H1 (cell line): ENCODE data around the gene ANAPC16. TPM values are rescaled to one million over a fixed set of nuclear protein-coding genes. Genes with fewer than 3 reads are reported as not detected.

Experiments used
- CTCF ChIA-PET: fragments of 300-600 bp; sonication (Branson Sonifier 250); formaldehyde crosslinking; loops from one replicate; lab custom pipeline; 2021; ENCODE audit not compliant: partially characterized antibody; lab: Charles Lee
- POLR2A ChIA-PET: fragments of 300-600 bp; sonication (Branson Sonifier 250); formaldehyde crosslinking; loops from one replicate; lab custom pipeline; 2021; ENCODE audit warnings: inconsistent platforms; ENCODE audit not compliant: partially characterized antibody; lab: Charles Lee
- DNase-seq, 2 experiments: peaks; one replicate each; pipeline versions ENCODE4 v3.0.0 to v3.0.0-alpha.2; 2010 to 2022; ENCODE audit warnings: low spot score in 2 of 2, low read depth in 1 of 2, mixed read lengths in 1 of 2
- FAIRE-seq: peaks from 2 replicates; lab custom pipeline; 2011; peaks lifted over from hg19 to GRCh38; lab: Jason Lieb, UNC
- H2AFZ ChIP-seq: 2 replicates; pipeline ENCODE4 v1.8.1; 2012; ENCODE audit warnings: low read length, inconsistent platforms
- H2AK5ac ChIP-seq: 2 replicates; pipeline ENCODE4 v1.6.1; 2013; ENCODE audit warnings: low read depth, low read length
- H2BK120ac ChIP-seq: replicated peaks from 2 replicates; pipeline ENCODE3; 2013; ENCODE audit warnings: low read depth, low read length, inconsistent platforms
- H2BK12ac ChIP-seq: 2 replicates; pipeline ENCODE4 v1.6.1; 2013; ENCODE audit warnings: low read depth, low read length
- H2BK15ac ChIP-seq: 2 replicates; pipeline ENCODE4 v1.6.1; 2013; ENCODE audit warnings: low read length
- H2BK20ac ChIP-seq: 2 replicates; pipeline ENCODE4 v1.6.1; 2013; ENCODE audit warnings: low read length
- H2BK5ac ChIP-seq: 2 replicates; pipeline ENCODE4 v1.6.1; 2013; ENCODE audit warnings: low read depth, low read length
- H3K14ac ChIP-seq: 2 replicates; pipeline ENCODE4 v1.6.1; 2013; ENCODE audit warnings: inconsistent platforms; ENCODE audit not compliant: insufficient read length
- H3K18ac ChIP-seq: 2 replicates; pipeline ENCODE4 v1.6.1; 2013; ENCODE audit warnings: low read length; ENCODE audit errors: extremely low read depth
- H3K23ac ChIP-seq: 2 replicates; pipeline ENCODE4 v1.6.1; 2013; ENCODE audit warnings: inconsistent platforms; ENCODE audit not compliant: insufficient read length
- H3K23me2 ChIP-seq: 2 replicates; pipeline ENCODE4 v1.6.1; 2013; ENCODE audit warnings: low read depth, low read length
- H3K27ac ChIP-seq: 2 replicates; pipeline ENCODE4 v1.6.1; 2011; ENCODE audit warnings: low read depth, low read length, inconsistent platforms
- H3K27me3 ChIP-seq, 4 experiments: replicated peaks in 1 of 4; 1 replicate in 1 of 4; 2 replicates in 3 of 4; pipeline versions ENCODE4 v1.6.1 to v1.8.1; 2011 to 2013; ENCODE audit warnings: low read length in 3 of 4, mild to moderate bottlenecking in 3 of 4, inconsistent platforms in 2 of 4, mixed read lengths in 2 of 4, moderate library complexity in 1 of 4; ENCODE audit not compliant: control insufficient read depth in 3 of 4, insufficient read depth in 3 of 4; ENCODE audit errors: extremely low read depth in 1 of 4
- H3K36me3 ChIP-seq, 4 experiments: 2 replicates each; pipeline versions ENCODE4 v1.6.1 to v1.8.1; 2011 to 2013; ENCODE audit warnings: mild to moderate bottlenecking in 4 of 4, low read length in 3 of 4, moderate library complexity in 2 of 4, control low read depth in 1 of 4, inconsistent platforms in 1 of 4; ENCODE audit not compliant: insufficient read depth in 4 of 4, control insufficient read depth in 2 of 4
- H3K4ac ChIP-seq: replicated peaks from 2 replicates; pipeline ENCODE3; 2013; ENCODE audit warnings: low read length, low read depth, mixed read lengths, inconsistent platforms; ENCODE audit not compliant: insufficient read length
- H3K4me1 ChIP-seq, 4 experiments: replicated peaks in 1 of 4; 1 replicate in 1 of 4; 2 replicates in 3 of 4; pipeline versions ENCODE4 v1.6.1 to v1.8.1; 2011 to 2013; ENCODE audit warnings: low read length in 3 of 4, inconsistent platforms in 2 of 4, mixed read lengths in 1 of 4; ENCODE audit not compliant: insufficient read depth in 4 of 4, control insufficient read depth in 3 of 4
- H3K4me2 ChIP-seq, 2 experiments: 2 replicates each; pipeline versions ENCODE4 v1.6.1 to v1.8.1; 2011 to 2013; ENCODE audit warnings: low read depth in 2 of 2, low read length in 2 of 2, control low read depth in 1 of 2, inconsistent platforms in 1 of 2, mild to moderate bottlenecking in 1 of 2; ENCODE audit not compliant: insufficient read depth in 1 of 2
- H3K4me3 ChIP-seq, 4 experiments: fragments of 200-600, 300-600 bp in 1 of 4; sonication (generic), shearing (Covaris generic), sonication (Bioruptor Twin) in 1 of 4; 2 replicates each; pipeline versions ENCODE4 v1.5.1 to v1.8.1; 2011 to 2016; ENCODE audit warnings: low read length in 4 of 4, low read depth in 3 of 4, control low read depth in 2 of 4, inconsistent platforms in 2 of 4, mild to moderate bottlenecking in 2 of 4, mixed read lengths in 1 of 4, moderate library complexity in 1 of 4; ENCODE audit not compliant: insufficient read depth in 2 of 4; ENCODE audit errors: extremely low read depth in 1 of 4
- H3K56ac ChIP-seq: replicated peaks from 2 replicates; pipeline ENCODE3; 2013; ENCODE audit warnings: low read depth, mild to moderate bottlenecking, mixed read lengths, low read length, inconsistent platforms; ENCODE audit not compliant: insufficient read length
- H3K79me1 ChIP-seq: 2 replicates; pipeline ENCODE4 v1.6.1; 2013; ENCODE audit warnings: low read depth, low read length, control low read depth
- H3K79me2 ChIP-seq, 2 experiments: 2 replicates each; pipeline versions ENCODE4 v1.6.1 to v1.8.1; 2012 to 2013; ENCODE audit warnings: low read length in 2 of 2, mild to moderate bottlenecking in 2 of 2, inconsistent platforms in 1 of 2; ENCODE audit not compliant: insufficient read depth in 2 of 2, control insufficient read depth in 1 of 2
- H3K9ac ChIP-seq, 4 experiments: replicated peaks in 1 of 4; 1 replicate in 1 of 4; 2 replicates in 3 of 4; pipeline versions ENCODE4 v1.6.1 to v1.8.1; 2011 to 2013; ENCODE audit warnings: low read depth in 3 of 4, low read length in 3 of 4, control low read depth in 2 of 4, mild to moderate bottlenecking in 2 of 4, moderate library complexity in 2 of 4, inconsistent platforms in 1 of 4; ENCODE audit errors: extremely low read depth in 1 of 4
- H3K9me3 ChIP-seq, 2 experiments: 2 replicates each; pipeline versions ENCODE4 v1.6.1 to v1.8.1; 2012 to 2013; ENCODE audit warnings: mild to moderate bottlenecking in 2 of 2, moderate library complexity in 2 of 2, control low read depth in 1 of 2, inconsistent platforms in 1 of 2, low read depth in 1 of 2, low read length in 1 of 2, mixed read lengths in 1 of 2; ENCODE audit not compliant: insufficient read depth in 2 of 2
- H4K20me1 ChIP-seq, 2 experiments: replicated peaks in 1 of 2; 2 replicates each; pipeline versions ENCODE3 to v1.8.1; 2011 to 2013; ENCODE audit warnings: inconsistent platforms in 2 of 2, low read length in 2 of 2, mild to moderate bottlenecking in 1 of 2; ENCODE audit not compliant: insufficient read depth in 2 of 2, control insufficient read depth in 1 of 2
- H4K5ac ChIP-seq: 2 replicates; pipeline ENCODE4 v1.6.1; 2013; ENCODE audit warnings: low read length, low read depth, mixed read lengths, inconsistent platforms; ENCODE audit not compliant: insufficient read length
- H4K8ac ChIP-seq: 2 replicates; pipeline ENCODE4 v1.8.0; 2013; ENCODE audit warnings: mild to moderate bottlenecking, moderate library complexity, low read length, inconsistent platforms; ENCODE audit not compliant: insufficient read depth; ENCODE audit errors: extremely low read depth
- H4K91ac ChIP-seq: replicated peaks from 2 replicates; pipeline ENCODE3; 2013; ENCODE audit warnings: low read length, mixed read lengths, inconsistent platforms; ENCODE audit not compliant: insufficient read length
- BRCA1 ChIP-seq: IDR thresholded peaks from 2 replicates; pipeline ENCODE4 v1.6.1; 2012; ENCODE audit warnings: low read depth, low read length, improper control_type of control experiment
- CTBP2 ChIP-seq: IDR thresholded peaks from 2 replicates; pipeline ENCODE4 v1.7.0; 2011; ENCODE audit warnings: borderline replicate concordance, mild to moderate bottlenecking, moderate library complexity, mixed read lengths, low read length; ENCODE audit not compliant: insufficient read depth, insufficient read length
- EP300 ChIP-seq, 2 experiments: IDR thresholded peaks; 1 replicate in 1 of 2; 2 replicates in 1 of 2; pipeline ENCODE4 v1.6.1; 2011 to 2012; ENCODE audit warnings: low read depth in 2 of 2, low read length in 2 of 2, mild to moderate bottlenecking in 2 of 2, borderline replicate concordance in 1 of 2, inconsistent platforms in 1 of 2, moderate library complexity in 1 of 2
- KDM4A ChIP-seq: IDR thresholded peaks from one replicate; pipeline ENCODE4 v1.7.1; 2012; ENCODE audit warnings: low read depth, mild to moderate bottlenecking, moderate library complexity, low read length, inconsistent platforms; ENCODE audit not compliant: severe bottlenecking
- NANOG ChIP-seq: IDR thresholded peaks from 2 replicates; pipeline ENCODE4 v1.6.1; 2011; ENCODE audit warnings: low read length, low read depth, mild to moderate bottlenecking, inconsistent platforms; ENCODE audit not compliant: insufficient read depth, poor library complexity, severe bottlenecking
- RNF2 ChIP-seq: fragments of 200-900, 300-1000 bp; sonication (generic); IDR thresholded peaks from 2 replicates; pipeline ENCODE4 v1.7.1; 2016; ENCODE audit warnings: borderline replicate concordance, low read depth, mild to moderate bottlenecking, antibody characterized with exemption, low read length; ENCODE audit not compliant: poor library complexity, severe bottlenecking; ENCODE audit errors: missing control alignments
- TEAD4 ChIP-seq: IDR thresholded peaks from 2 replicates; pipeline ENCODE4 v1.6.1; 2012; ENCODE audit warnings: low read depth, low read length, inconsistent platforms, mixed read lengths
- WGBS, 2 experiments: shearing (Covaris generic) in 1 of 2; methylation state at CpG; one replicate each; pipeline versions ENCODE4 v1.1.6 to v1.1.7; 2013 to 2015; ENCODE audit warnings: low lambda C conversion rate in 2 of 2, mixed read lengths in 2 of 2, inconsistent platforms in 1 of 2, low coverage in 1 of 2, missing lambda C conversion rate in 1 of 2; ENCODE audit not compliant: insufficient replicate concordance in 2 of 2, insufficient coverage in 1 of 2, insufficient read length in 1 of 2; ENCODE audit errors: extremely low coverage in 1 of 2, missing lambda C conversion rate in 1 of 2; 5-methylcytosine and 5-hydroxymethylcytosine counted together
- polyA plus RNA-seq, 7 experiments: library from polyadenylated mRNA; depleted of rRNA in 3 of 7; stranded (reverse) in 5 of 7; unstranded in 2 of 7; fragments of >200 nt in 5 of 7; fragments of 200-250 nt in 2 of 7; gene quantifications; 1 replicate in 5 of 7; 2 replicates in 1 of 7; 4 replicates in 1 of 7; pipeline versions ENCODE4 v1.2.1 to v1.2.3, GENCODE V29; 2011 to 2013; ENCODE audit warnings: missing spikeins in 2 of 7, mixed read lengths in 2 of 7
- total RNA-seq: library from RNA; stranded (reverse); fragmentation: NEBNext Ultra II Directional; extraction: Animal tissue kit (Norgen Biotek cat#: 25700); gene quantifications from 2 replicates; pipeline ENCODE4 v1.2.1, GENCODE V29; 2021
- TF ChIP-seq, protein P1 (sequence below): IDR thresholded peaks from 2 replicates; pipeline ENCODE4 v1.6.1; 2012; ENCODE audit warnings: inconsistent platforms
- TF ChIP-seq, protein P2 (sequence below): IDR thresholded peaks from 2 replicates; pipeline ENCODE4 v1.6.1; 2012; ENCODE audit warnings: inconsistent platforms

ANAPC16 gene
- total and polyA plus RNA-seq, 2 of the 8 experiments (the other 6 are each of a cell fraction or from before 2014, with no cell fraction given): 53.1 to 57.4 TPM

DNA sequence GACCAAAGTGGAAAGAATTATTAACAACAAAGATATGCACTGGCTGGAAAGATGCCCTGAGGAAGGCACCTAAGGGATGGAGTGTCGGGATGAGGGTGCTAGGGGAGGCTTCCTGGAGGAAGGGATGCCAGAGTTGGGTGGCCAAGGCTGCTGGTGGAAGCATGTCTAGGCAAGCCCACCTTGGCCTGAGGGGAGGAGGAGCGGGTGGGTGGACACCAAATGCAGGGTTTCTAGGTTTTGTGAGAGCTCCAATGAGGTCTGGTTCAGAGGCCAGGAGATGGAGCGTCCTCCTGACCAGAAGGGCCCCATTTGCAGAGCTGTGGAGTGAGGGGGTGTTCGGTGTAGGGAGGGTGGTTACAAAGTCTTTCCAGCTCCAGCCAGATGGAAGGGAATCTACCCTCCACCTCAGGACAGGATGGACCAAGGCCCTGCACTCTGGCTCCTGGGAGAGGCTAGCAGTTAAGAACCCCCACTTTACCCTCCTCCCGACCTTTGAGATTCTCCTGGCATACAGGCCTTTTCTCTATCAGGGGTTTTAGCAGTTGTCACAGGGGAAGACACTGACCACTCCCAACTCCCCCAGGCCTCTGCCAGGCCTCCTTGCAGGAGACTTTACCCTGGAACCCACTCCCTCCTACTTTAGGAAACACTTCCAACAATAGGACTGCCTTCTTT lies 54.9 kb downstream of the ANAPC16 start:
- Histone ChIP-seq H3K79me1 (no peaks in the 10 kb centered on the region), H4K91ac (peak overlapping the region; percentile 82), H3K27me3 (no peaks in the 10 kb centered on the region), H2BK15ac (no peak overlapping the region), H3K36me3 (peaks cover 3 to 16% (median 10%) of the 10 kb centered on the region in 4 experiments; a peak in 7 of 8 replicates), H3K9ac (no peak overlapping the region), H2BK12ac (peak overlapping the region; percentile 80; the same call in 1 of the 2 replicates), H2BK120ac (peak overlapping the region; percentile 25), H4K5ac (peak overlapping the region; percentile 23), H3K9me3 (no peaks in the 10 kb centered on the region), H3K27ac (no peak overlapping the region), H3K14ac (no peak overlapping the region), H2BK20ac (peak overlapping the region; percentile 98), H2AK5ac (peak overlapping the region; percentile 65; the same call in 1 of the 2 replicates), H3K4me3 (no peak overlapping the region), H3K4ac (peak overlapping the region; percentile 61), H3K23ac (no peak overlapping the region), H3K4me1 (peaks cover 0 to 21% (median 19%) of the 10 kb centered on the region in 4 experiments; a peak in 6 of 7 replicates), H2BK5ac (peak overlapping the region; percentile 86; the same call in 1 of the 2 replicates), H3K18ac (peak overlapping the region; percentile 75), H2AFZ (no peak overlapping the region), H3K56ac (no peak overlapping the region), H3K4me2 (no peak overlapping the region; a peak in 1 of 4 replicates), H3K79me2 (peaks cover 0 to 19% of the 10 kb centered on the region in 2 experiments; a peak in 3 of 4 replicates), H4K20me1 (peaks cover 13 to 19% of the 10 kb centered on the region in 2 experiments), H3K23me2 (peaks cover 20% of the 10 kb centered on the region), H4K8ac (0 out of 2 replicates have a peak overlapping the region, but pooled peaks have one; percentile 40)
- POLR2A ChIA-PET: interaction anchor here (0.9 to 16.4 kb wide), 5 partner anchors 15 to 55 kb away, joined by 4 to 895 read pairs (median 205); partner anchors contain the start of genes ANAPC16 and ASCC1
- CTCF ChIA-PET: interaction anchor here (0.9 to 6.0 kb wide), 4 partner anchors 10 to 67 kb away, joined by 3 to 39 read pairs (median 4); no protein-coding TSS in a partner anchor
- WGBS, 2 experiments: 89% methylated on average over 5 of the region's 5 CpGs; no CpG with 5 or more reads in 1 of the 2 experiments
- FAIRE-seq (no peak), DNase-seq (no peak)
- TF ChIP-seq, protein P1, sequence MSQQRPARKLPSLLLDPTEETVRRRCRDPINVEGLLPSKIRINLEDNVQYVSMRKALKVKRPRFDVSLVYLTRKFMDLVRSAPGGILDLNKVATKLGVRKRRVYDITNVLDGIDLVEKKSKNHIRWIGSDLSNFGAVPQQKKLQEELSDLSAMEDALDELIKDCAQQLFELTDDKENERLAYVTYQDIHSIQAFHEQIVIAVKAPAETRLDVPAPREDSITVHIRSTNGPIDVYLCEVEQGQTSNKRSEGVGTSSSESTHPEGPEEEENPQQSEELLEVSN: no peak
- TF ChIP-seq, protein P2, sequence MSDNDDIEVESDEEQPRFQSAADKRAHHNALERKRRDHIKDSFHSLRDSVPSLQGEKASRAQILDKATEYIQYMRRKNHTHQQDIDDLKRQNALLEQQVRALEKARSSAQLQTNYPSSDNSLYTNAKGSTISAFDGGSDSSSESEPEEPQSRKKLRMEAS: no peak
- no peak for TF ChIP-seq NANOG
- no peak for TF ChIP-seq TEAD4
- TF ChIP-seq KDM4A: no peak
- TF ChIP-seq RNF2: no peak
- TF ChIP-seq CTBP2: no peak
- TF ChIP-seq BRCA1: no peak
- no peak for TF ChIP-seq EP300 (IDR thresholded peaks at IDR 0.05; ENCODE audit: borderline replicate concordance in 1 of 2, low read depth in 2 of 2, low read length in 2 of 2)
